Measurements from ENCODE around the gene TUBA1B.

The TUBA1B gene

GRCh38 chr12:49089821-49090773 is 41.1 kb downstream of the TUBA1B start:
- no peak for DNase-seq

DNA sequence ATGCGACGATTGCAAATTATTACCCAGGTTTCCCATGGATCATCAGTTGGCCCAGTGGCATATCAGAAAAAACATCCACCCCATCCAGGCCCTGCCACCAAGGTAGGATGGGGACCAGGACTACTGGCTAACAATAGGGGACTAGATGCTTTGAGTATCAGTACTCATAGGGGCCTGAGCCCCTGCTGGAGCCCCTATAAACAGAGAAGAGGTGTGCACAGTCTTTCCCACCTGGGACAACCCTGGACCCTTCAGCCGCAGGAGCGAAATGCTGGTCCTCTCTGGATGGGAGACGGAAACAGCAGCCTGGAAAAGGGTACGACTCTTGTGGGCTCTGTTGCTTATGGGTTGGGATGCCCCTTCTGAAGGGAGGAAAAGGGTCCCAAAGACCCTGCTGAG is 42.3 kb downstream of the TUBA1B start:
- DNase-seq = no peak

- peak; percentile 23 for DNase-seq
Observed at GRCh38 chr12:49088150-49088931, 42.9 kb downstream of the TUBA1B start.

DNA sequence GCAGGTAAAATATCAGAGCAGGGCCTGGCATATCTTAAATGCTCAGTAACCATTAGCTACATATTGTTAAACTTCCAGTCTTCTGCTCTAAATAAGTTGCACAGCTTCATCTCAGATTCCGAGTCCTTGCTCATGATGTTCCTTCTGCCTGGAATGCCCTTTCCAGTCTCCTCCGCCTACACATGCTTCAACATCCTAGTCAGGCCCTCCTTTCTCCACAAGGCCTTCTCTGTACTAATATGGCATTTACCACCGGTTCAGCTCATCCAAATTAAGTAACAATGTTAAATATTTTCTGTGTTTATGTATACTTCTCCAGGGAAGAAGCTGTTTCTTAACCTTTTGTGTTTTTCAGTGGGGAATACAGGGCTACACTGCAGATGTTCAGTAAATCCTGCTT is 45.1 kb downstream of the TUBA1B start:
- DNase-seq = no peak

DNA sequence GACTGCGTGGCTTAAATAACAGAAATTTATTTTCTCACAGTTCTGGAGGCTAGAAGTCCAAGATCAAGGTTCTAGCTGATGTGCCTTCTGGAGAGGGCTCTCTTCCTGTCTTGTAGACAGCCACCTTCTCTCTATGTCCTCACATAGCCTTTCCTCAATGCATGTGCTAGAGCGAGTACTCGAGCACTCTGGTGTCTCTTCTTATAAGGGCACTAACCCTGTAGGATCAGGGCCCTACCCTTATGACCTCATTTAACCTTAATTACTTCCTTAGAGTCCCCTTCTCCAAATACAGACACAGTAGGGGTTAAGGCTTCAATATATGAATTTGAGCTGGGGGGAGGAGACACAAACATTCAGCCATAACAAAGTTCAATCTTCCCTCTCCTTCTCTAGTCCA is 46.8 kb downstream of the TUBA1B start:
- no peak for DNase-seq

DNA sequence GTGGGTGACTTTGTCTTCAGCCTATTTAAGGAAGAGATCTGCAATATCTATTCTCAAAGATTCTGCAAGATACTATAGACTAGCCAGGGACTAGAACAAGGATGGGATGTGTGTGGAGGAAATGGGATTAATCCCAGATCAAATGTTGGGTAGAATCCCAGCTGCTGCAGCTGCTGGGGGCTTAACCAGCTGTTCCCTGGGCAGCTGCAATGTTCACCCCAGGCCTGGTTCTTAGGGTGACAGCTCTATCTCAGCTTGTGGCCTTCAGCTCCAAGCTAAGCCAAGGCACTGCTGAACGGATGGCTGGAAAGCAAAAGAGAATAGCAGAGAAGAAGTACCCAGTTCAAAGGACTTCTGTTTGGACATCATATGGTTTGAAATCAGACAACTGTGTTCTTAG is 51.4 kb downstream of the TUBA1B start:
- no peak for DNase-seq

Measured in GOT3 (cell line).